Measurements from ENCODE around the gene GLT1D1.

GLT1D1 gene

DNA sequence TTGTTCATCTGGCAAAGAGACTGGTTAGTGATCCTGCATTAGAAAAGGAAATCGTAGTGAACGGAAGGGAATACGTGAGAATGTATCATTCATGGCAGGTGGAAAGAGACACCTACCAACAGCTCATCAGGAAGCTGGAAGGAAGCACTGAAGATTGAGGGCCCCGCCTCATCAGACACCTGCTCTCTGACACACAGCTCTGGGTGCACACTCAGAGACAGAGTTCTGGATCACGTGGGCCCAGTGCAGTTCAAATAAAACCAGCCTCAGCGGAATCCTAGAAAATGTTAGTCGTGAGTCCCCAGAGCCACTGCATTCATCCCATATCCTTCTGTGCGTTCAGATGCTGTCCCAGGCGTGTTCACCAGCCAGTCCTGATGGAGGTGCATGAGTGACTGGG is 129.7 kb downstream of the GLT1D1 start:
- H4K20me1 ChIP-seq = 0 out of 22 replicates have a peak, but pooled peaks cover 0 to 3% (median 0%) of the 10 kb centered on the region in 11 experiments
- H3K9me3 ChIP-seq (replicated peaks in 1 of 11) = no peaks in the 10 kb centered on the region
- peaks cover 0 to 29% (median 13%) of the 10 kb centered on the region in 11 experiments; a peak in 10 of 22 replicates for H3K36me3 ChIP-seq
- H3K27ac ChIP-seq = no peak overlapping the region
- no peaks in the 10 kb centered on the region for H3K27me3 ChIP-seq
- no peak overlapping the region for H3K4me3 ChIP-seq
- TF ChIP-seq Cebpa-rat (IDR thresholded peaks at IDR 0.05) = no peak
- no peak overlapping the region for H3K9ac ChIP-seq
- H3K4me2 ChIP-seq = no peak overlapping the region
- H3K4me1 ChIP-seq = peaks cover 0 to 9% (median 0%) of the 10 kb centered on the region in 10 experiments; a peak in 6 of 20 replicates

DNA sequence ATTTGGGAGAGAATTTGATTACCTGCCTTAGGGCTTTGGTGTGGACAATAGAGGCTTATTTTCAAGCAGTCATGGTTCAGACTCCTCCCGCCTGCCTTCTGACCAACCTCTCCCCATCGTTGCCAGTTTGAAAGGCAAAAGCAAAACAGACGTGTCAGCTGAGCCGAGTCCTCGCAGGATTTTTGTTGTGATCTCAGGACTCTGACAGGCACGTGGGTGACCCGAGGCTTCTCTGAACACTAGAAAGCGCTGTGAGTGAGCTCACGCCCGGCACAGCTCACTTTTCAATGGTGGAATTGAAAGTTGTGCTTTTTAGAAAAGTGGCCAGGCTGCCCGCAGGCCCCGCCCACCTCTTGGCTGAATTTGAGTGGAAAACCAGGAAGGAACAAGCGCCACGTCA is 130.1 kb downstream of the GLT1D1 start:
- H3K4me2 ChIP-seq = no peak overlapping the region
- peaks cover 0 to 9% (median 0%) of the 10 kb centered on the region in 10 experiments; a peak in 6 of 20 replicates for H3K4me1 ChIP-seq
- no peak overlapping the region for H3K9ac ChIP-seq
- no peak overlapping the region for H3K27ac ChIP-seq
- H3K9me3 ChIP-seq (replicated peaks in 1 of 11) = no peaks in the 10 kb centered on the region
- TF ChIP-seq Cebpa-rat (IDR thresholded peaks at IDR 0.05) = no peak
- H3K27me3 ChIP-seq = no peaks in the 10 kb centered on the region
- H3K4me3 ChIP-seq = no peak overlapping the region
- H3K36me3 ChIP-seq = peaks cover 0 to 25% (median 13%) of the 10 kb centered on the region in 11 experiments; a peak in 10 of 22 replicates
- H4K20me1 ChIP-seq = 0 out of 22 replicates have a peak, but pooled peaks cover 0 to under 1% (median 0%) of the 10 kb centered on the region in 11 experiments

DNA sequence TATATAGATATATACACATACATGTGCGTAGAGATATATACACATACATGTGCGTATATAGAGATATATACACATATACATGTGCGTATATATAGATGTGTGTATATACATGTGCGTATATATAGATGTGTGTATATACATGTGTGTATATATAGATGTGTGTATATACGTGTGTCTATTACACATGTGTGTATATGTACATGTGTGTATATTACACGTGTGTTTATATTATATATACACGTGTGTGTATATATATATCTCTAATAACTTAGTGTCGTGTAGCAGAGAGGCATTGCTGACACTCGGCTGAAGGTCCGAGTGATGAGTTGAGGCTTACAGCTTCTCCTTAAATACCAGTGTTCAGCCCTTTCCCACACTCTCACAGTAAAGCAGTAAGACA is 133.7 kb downstream of the GLT1D1 start:
- H3K4me1 ChIP-seq = peaks cover 0 to 4% (median 0%) of the 10 kb centered on the region in 10 experiments; a peak in 6 of 20 replicates
- H3K4me2 ChIP-seq = no peak overlapping the region
- no peaks in the 10 kb centered on the region for H3K27me3 ChIP-seq
- no peak overlapping the region for H3K27ac ChIP-seq
- peaks cover 0 to 6% (median 0%) of the 10 kb centered on the region in 11 experiments; a peak in 3 of 22 replicates for H3K9me3 ChIP-seq (replicated peaks in 1 of 11)
- H3K9ac ChIP-seq = no peak overlapping the region
- peaks cover 0 to 18% (median 12%) of the 10 kb centered on the region in 11 experiments; a peak in 9 of 22 replicates for H3K36me3 ChIP-seq
- no peak overlapping the region for H3K4me3 ChIP-seq
- no peak for TF ChIP-seq Cebpa-rat (IDR thresholded peaks at IDR 0.05)
- no peaks in the 10 kb centered on the region for H4K20me1 ChIP-seq

DNA sequence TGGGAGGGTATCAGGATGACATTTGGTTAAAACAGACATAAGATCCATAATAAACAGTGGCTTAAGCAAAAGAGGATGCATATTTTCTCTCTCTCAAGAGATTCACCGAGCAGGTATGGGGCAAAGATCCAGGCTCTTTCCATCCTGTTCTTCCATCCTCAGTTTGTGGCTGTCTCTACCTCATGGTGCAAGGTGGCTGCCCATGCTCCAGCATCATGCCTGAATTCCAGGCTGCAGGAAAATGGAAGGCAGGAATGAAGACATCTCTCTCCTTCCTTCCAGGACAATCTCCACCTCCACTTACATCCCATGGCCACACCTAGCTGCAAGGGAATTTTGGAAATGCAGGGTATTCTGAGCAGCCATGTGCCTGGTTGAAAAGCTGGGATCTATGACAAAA is 136.0 kb downstream of the GLT1D1 start:
- H3K27me3 ChIP-seq = no peaks in the 10 kb centered on the region
- H3K4me3 ChIP-seq = no peak overlapping the region
- H3K9me3 ChIP-seq (replicated peaks in 1 of 11) = peaks cover 0 to 6% (median 0%) of the 10 kb centered on the region in 11 experiments; a peak in 4 of 22 replicates
- H4K20me1 ChIP-seq = no peaks in the 10 kb centered on the region
- H3K27ac ChIP-seq = no peak overlapping the region
- H3K4me1 ChIP-seq = no peaks in the 10 kb centered on the region
- no peak overlapping the region for H3K4me2 ChIP-seq
- TF ChIP-seq Cebpa-rat (IDR thresholded peaks at IDR 0.05) = no peak
- no peaks in the 10 kb centered on the region for H3K36me3 ChIP-seq
- no peak overlapping the region for H3K9ac ChIP-seq

DNA sequence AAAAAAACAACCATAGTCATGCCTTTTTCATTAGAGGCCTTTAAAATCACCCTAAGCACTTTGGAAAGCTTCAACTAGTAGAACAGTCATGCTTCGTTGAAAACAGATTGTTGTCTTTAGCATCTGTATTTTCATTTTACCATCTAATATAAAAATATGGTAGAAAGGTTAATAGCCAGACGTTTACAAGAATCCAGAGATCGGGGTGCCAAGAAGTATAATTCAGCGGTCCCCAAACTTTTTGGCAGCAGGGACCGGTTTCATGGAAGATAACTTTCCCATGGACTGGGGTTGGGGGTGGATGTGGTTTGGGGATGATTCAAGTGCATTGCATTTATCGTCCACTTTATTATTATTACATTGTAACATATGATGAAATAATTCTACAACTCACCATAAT is 138.4 kb downstream of the GLT1D1 start:
- H3K4me3 ChIP-seq = no peak overlapping the region
- H3K27me3 ChIP-seq = no peaks in the 10 kb centered on the region
- H3K9ac ChIP-seq = no peak overlapping the region
- H4K20me1 ChIP-seq = no peaks in the 10 kb centered on the region
- H3K4me2 ChIP-seq = no peak overlapping the region
- H3K9me3 ChIP-seq (replicated peaks in 1 of 11) = peaks cover 0 to 6% (median 0%) of the 10 kb centered on the region in 11 experiments; a peak in 4 of 22 replicates
- TF ChIP-seq Cebpa-rat (IDR thresholded peaks at IDR 0.05) = peak in 1 of 11 experiments; percentile 10; a peak in 1 of 22 replicates
- H3K36me3 ChIP-seq = no peaks in the 10 kb centered on the region
- no peak overlapping the region for H3K27ac ChIP-seq
- H3K4me1 ChIP-seq = no peaks in the 10 kb centered on the region

DNA sequence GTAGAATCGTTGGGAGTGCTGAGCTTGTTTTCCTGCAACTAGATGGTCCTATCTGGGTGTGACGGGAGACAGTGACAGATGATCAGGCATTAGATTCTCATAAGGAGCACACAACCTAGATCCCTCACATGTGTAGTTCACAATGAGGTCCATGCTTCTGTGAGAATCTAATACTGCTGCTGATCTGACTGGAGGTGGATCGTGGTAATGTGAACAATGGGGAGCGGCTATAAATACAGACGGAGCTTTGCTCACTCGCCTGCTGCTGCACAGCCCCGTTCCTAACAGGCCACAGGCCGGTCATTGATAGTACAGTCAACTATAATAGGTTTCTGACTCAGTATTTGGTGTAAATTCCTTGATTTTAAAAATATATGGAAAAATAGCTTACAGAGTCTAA is 138.8 kb downstream of the GLT1D1 start:
- Histone ChIP-seq H4K20me1 (no peaks in the 10 kb centered on the region), H3K27me3 (no peaks in the 10 kb centered on the region), H3K4me3 (no peak overlapping the region), H3K9me3 (replicated peaks in 1 of 11) (peaks cover 0 to 10% (median 3%) of the 10 kb centered on the region in 11 experiments; a peak in 9 of 22 replicates), H3K9ac (no peak overlapping the region), H3K4me1 (no peaks in the 10 kb centered on the region), H3K27ac (no peak overlapping the region), H3K36me3 (no peaks in the 10 kb centered on the region), H3K4me2 (no peak overlapping the region)
- TF ChIP-seq Cebpa-rat (IDR thresholded peaks at IDR 0.05) = no peak

DNA sequence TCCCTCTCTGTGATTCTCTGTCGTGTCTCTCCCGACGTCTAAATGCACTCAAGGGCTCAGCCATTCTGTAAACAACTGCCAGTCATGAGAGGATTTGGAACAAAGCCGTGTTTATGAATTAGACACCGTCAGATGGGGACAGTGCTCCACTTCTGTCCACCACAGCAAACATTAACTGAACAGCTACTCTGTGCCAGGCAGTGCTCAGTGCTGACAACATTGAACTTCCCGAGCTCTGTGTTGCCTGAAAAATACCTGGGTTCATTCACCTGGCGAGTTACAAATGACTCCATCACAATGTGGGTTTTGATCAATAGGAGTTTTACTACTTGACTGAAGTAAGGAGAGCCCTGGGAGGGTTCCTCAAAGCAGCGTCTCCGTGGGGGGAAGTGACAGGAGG is 139.3 kb downstream of the GLT1D1 start:
- no peak overlapping the region for H3K4me3 ChIP-seq
- no peaks in the 10 kb centered on the region for H3K4me1 ChIP-seq
- no peak overlapping the region for H3K27ac ChIP-seq
- no peaks in the 10 kb centered on the region for H3K36me3 ChIP-seq
- peaks cover 0 to 14% (median 5%) of the 10 kb centered on the region in 11 experiments; a peak in 11 of 22 replicates for H3K9me3 ChIP-seq (replicated peaks in 1 of 11)
- H3K9ac ChIP-seq = no peak overlapping the region
- no peak overlapping the region for H3K4me2 ChIP-seq
- TF ChIP-seq Cebpa-rat (IDR thresholded peaks at IDR 0.05) = no peak
- no peaks in the 10 kb centered on the region for H3K27me3 ChIP-seq
- H4K20me1 ChIP-seq = no peaks in the 10 kb centered on the region

DNA sequence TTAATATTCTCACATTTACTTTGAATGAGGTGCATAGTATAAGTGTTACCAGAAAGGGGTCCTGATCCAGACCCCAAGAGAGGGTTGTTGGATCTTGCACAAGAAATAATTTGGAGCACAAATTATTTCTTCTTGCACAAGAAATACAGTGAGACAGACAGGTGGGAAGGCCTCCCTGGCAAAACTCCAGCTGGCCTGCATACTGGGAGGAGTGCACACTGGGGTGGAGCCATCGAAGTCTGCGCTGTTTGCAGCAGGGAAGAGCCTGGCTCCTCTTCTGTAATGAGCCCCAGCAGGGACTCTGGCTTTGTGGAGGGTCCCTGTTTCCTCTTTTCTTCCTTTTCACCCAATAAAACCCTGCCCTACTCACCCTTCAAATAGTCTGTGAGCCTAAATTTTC is 141.6 kb downstream of the GLT1D1 start:
- Histone ChIP-seq H3K36me3 (no peaks in the 10 kb centered on the region), H3K4me1 (no peaks in the 10 kb centered on the region), H4K20me1 (no peaks in the 10 kb centered on the region), H3K4me3 (no peak overlapping the region), H3K9me3 (replicated peaks in 1 of 11) (peaks cover 14 to 27% (median 19%) of the 10 kb centered on the region in 11 experiments; a peak in 20 of 22 replicates), H3K27me3 (no peaks in the 10 kb centered on the region), H3K27ac (no peak overlapping the region), H3K4me2 (no peak overlapping the region), H3K9ac (no peak overlapping the region)
- TF ChIP-seq Cebpa-rat (IDR thresholded peaks at IDR 0.05) = no peak

DNA sequence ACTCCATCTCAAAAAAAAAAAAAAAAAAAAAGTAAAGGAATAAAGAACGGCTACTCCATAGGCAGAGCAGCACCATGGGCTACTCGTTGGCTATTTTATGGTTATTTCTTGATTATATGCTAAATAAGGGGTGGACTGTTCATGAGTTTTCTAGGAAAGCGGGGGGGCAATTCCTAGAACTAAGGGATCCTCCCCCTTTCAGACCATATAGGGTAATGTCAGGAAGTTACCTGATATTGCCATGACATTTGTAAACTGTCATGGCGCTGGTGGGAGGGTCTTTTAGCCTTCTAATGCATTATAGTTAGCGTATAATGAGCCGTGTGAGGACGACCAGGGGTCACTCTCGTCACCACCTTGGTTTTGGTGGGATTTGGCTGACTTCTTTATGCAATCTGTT is 142.3 kb downstream of the GLT1D1 start:
- Histone ChIP-seq H3K36me3 (no peaks in the 10 kb centered on the region), H3K27ac (no peak overlapping the region)

DNA sequence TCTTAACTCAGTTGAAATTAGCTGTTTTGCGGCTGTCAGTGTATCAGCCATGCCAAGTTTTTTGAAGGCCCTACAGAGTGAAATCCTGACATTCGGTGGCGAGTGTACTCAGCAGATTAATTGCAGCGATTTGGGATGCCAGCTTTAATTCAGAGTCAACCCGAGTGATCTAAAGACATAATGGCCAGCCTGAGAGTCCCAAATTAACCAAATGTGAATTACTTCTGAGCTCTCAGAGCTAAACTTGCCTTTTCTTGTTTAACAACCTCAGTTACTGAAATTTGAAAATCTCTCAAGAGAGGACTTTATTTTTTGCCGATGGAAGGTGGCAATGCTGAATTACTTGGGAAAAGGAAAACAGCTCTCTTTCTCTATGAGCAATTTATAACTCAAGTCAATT is 148.5 kb downstream of the GLT1D1 start:
- H3K9me3 ChIP-seq (replicated peaks in 1 of 11) = peaks cover 14 to 27% (median 18%) of the 10 kb centered on the region in 11 experiments; a peak in 20 of 22 replicates
- no peak overlapping the region for H3K4me3 ChIP-seq
- no peaks in the 10 kb centered on the region for H3K27me3 ChIP-seq
- no peak overlapping the region for H3K27ac ChIP-seq
- no peaks in the 10 kb centered on the region for H4K20me1 ChIP-seq
- H3K4me2 ChIP-seq = no peak overlapping the region
- TF ChIP-seq Cebpa-rat (IDR thresholded peaks at IDR 0.05) = no peak
- H3K4me1 ChIP-seq = peaks cover 0 to 25% (median 18%) of the 10 kb centered on the region in 10 experiments; a peak in 12 of 20 replicates
- no peak overlapping the region for H3K9ac ChIP-seq
- no peaks in the 10 kb centered on the region for H3K36me3 ChIP-seq

More for the DNA sequence above, 142.3 kb downstream of the GLT1D1 start:
- no peaks in the 10 kb centered on the region for H3K27me3 ChIP-seq
- no peak for TF ChIP-seq Cebpa-rat (IDR thresholded peaks at IDR 0.05)
- no peak overlapping the region for H3K4me2 ChIP-seq
- peaks cover 14 to 27% (median 19%) of the 10 kb centered on the region in 11 experiments; a peak in 20 of 22 replicates for H3K9me3 ChIP-seq (replicated peaks in 1 of 11)
- no peak overlapping the region for H3K9ac ChIP-seq
- H4K20me1 ChIP-seq = no peaks in the 10 kb centered on the region
- H3K4me3 ChIP-seq = no peak overlapping the region
- no peaks in the 10 kb centered on the region for H3K4me1 ChIP-seq

Measured in BLaER1 treated with 17β-estradiol and CSF1 and Interleukin-3, amounts not matched to agents 10 nM and 100 nM (cell line).